IMR-90 (cell line): Measurements from ENCODE around the gene ADGRV1. TPM values are rescaled to one million over a fixed set of nuclear protein-coding genes. Genes with fewer than 3 reads are reported as not detected.

ENCODE experiments used
- ATAC-seq: fragments of 200-7000 bp; cut with Tn5 transposase; 2 replicates; pipeline ENCODE4 v1.9.1; 2020; ENCODE audit warnings: low read depth, mild to moderate bottlenecking, moderate library complexity
- BruUV-seq: library from RNA; stranded (reverse); fragments of 400-500 nt; replicated peaks from 2 replicates; lab custom pipeline; 2021; lab: Mats Ljungman, UMichigan
- CTCF ChIA-PET: fragments of 300-600 bp; formaldehyde crosslinking; extraction: SDS; loops from one replicate; lab custom pipeline; 2021; ENCODE audit warnings: antibody characterized with exemption; lab: Yijun Ruan, JAX
- POLR2A ChIA-PET: fragments of 300-600 bp; sonication (Branson Sonifier 250); formaldehyde crosslinking; loops from one replicate; lab custom pipeline; 2022; ENCODE audit warnings: antibody characterized with exemption; ENCODE audit not compliant: unreplicated experiment; lab: Charles Lee
- DNase-seq: peaks from one replicate; pipeline ENCODE4 v3.0.0; 2013
- H2AFZ ChIP-seq: replicated peaks from 2 replicates; pipeline ENCODE3; 2013; ENCODE audit warnings: low read length, mild to moderate bottlenecking; ENCODE audit not compliant: poor library complexity
- H2AK5ac ChIP-seq: 2 replicates; pipeline ENCODE4 v1.6.1; 2013; ENCODE audit warnings: low read depth, low read length, inconsistent platforms
- H2AK9ac ChIP-seq: replicated peaks from 2 replicates; pipeline ENCODE3; 2013; ENCODE audit warnings: mild to moderate bottlenecking, low read depth, low read length, moderate library complexity; ENCODE audit not compliant: poor library complexity
- H2BK120ac ChIP-seq: 2 replicates; pipeline ENCODE4 v1.6.1; 2013; ENCODE audit warnings: low read depth, low read length, inconsistent platforms
- H2BK15ac ChIP-seq: 3 replicates; pipeline ENCODE4 v1.6.1; 2013; ENCODE audit warnings: low read depth, low read length, inconsistent platforms
- H2BK20ac ChIP-seq: 2 replicates; pipeline ENCODE4 v1.6.1; 2013; ENCODE audit warnings: low read depth, mild to moderate bottlenecking, inconsistent platforms, low read length, moderate library complexity
- H2BK5ac ChIP-seq: 2 replicates; pipeline ENCODE4 v1.6.1; 2013; ENCODE audit warnings: mild to moderate bottlenecking, low read depth, low read length, inconsistent platforms; ENCODE audit not compliant: poor library complexity, severe bottlenecking
- H3K14ac ChIP-seq: replicated peaks from 2 replicates; pipeline ENCODE4 v1.6.1; 2013; ENCODE audit warnings: low read depth, low read length, inconsistent platforms
- H3K18ac ChIP-seq: 2 replicates; pipeline ENCODE4 v1.6.1; 2013; ENCODE audit warnings: low read depth, low read length, control low read depth
- H3K23ac ChIP-seq: 2 replicates; pipeline ENCODE4 v1.6.1; 2013; ENCODE audit warnings: low read depth, low read length, inconsistent platforms
- H3K27ac ChIP-seq: 2 replicates; pipeline ENCODE4 v1.5.1; 2013; ENCODE audit warnings: mild to moderate bottlenecking, control low read depth, low read length; ENCODE audit not compliant: insufficient read depth
- H3K27me3 ChIP-seq: 2 replicates; pipeline ENCODE4 v1.6.1; 2013; ENCODE audit warnings: low read length; ENCODE audit not compliant: control insufficient read depth, insufficient read depth
- H3K36me3 ChIP-seq: 2 replicates; pipeline ENCODE4 v1.6.1; 2013; ENCODE audit warnings: low read length, mixed read lengths; ENCODE audit not compliant: control insufficient read depth, insufficient read depth
- H3K4ac ChIP-seq: 2 replicates; pipeline ENCODE4 v1.6.1; 2013; ENCODE audit warnings: low read depth, low read length, inconsistent platforms
- H3K4me1 ChIP-seq: 2 replicates; pipeline ENCODE4 v1.6.1; 2013; ENCODE audit warnings: low read length, mixed read lengths; ENCODE audit not compliant: control insufficient read depth, insufficient read depth
- H3K4me2 ChIP-seq: 2 replicates; pipeline ENCODE4 v1.6.1; 2013; ENCODE audit warnings: low read depth, mild to moderate bottlenecking, control low read depth, low read length, moderate library complexity
- H3K4me3 ChIP-seq: 2 replicates; pipeline ENCODE4 v1.5.1; 2013; ENCODE audit warnings: low read depth, mild to moderate bottlenecking, control low read depth, low read length, moderate library complexity; ENCODE audit not compliant: insufficient read depth
- H3K56ac ChIP-seq: 2 replicates; pipeline ENCODE4 v1.6.1; 2013; ENCODE audit warnings: low read length, inconsistent platforms; ENCODE audit not compliant: insufficient read depth; ENCODE audit errors: extremely low read depth
- H3K79me1 ChIP-seq, 2 experiments: 2 replicates each; pipeline ENCODE4 v1.6.1; 2013; ENCODE audit warnings: low read length in 2 of 2, inconsistent platforms in 1 of 2, low read depth in 1 of 2
- H3K9ac ChIP-seq: 2 replicates; pipeline ENCODE4 v1.6.1; 2013; ENCODE audit warnings: low read depth, low read length, control low read depth
- H3K9me1 ChIP-seq: 2 replicates; pipeline ENCODE4 v1.6.1; 2013; ENCODE audit warnings: low read length, inconsistent platforms; ENCODE audit not compliant: insufficient read depth
- H3K9me3 ChIP-seq: 2 replicates; pipeline ENCODE4 v1.6.1; 2013; ENCODE audit warnings: low read length; ENCODE audit not compliant: control insufficient read depth, insufficient read depth
- H4K20me1 ChIP-seq: 2 replicates; pipeline ENCODE4 v1.6.1; 2013; ENCODE audit warnings: low read length, inconsistent platforms; ENCODE audit not compliant: insufficient read depth
- H4K5ac ChIP-seq: 2 replicates; pipeline ENCODE4 v1.6.1; 2013; ENCODE audit warnings: mild to moderate bottlenecking, low read depth, low read length, control low read depth
- H4K8ac ChIP-seq, 2 experiments: 2 replicates each; pipeline ENCODE4 v1.6.1; 2013; ENCODE audit warnings: low read depth in 2 of 2, low read length in 2 of 2, control low read depth in 1 of 2, inconsistent platforms in 1 of 2
- H4K91ac ChIP-seq: 2 replicates; pipeline ENCODE4 v1.6.1; 2013; ENCODE audit warnings: low read depth, low read length, inconsistent platforms; ENCODE audit not compliant: insufficient read depth
- MAZ ChIP-seq: IDR thresholded peaks from 2 replicates; pipeline ENCODE4 v1.6.1; 2012; ENCODE audit warnings: low read depth, mild to moderate bottlenecking, low read length, improper control_type of control experiment, moderate library complexity, borderline replicate concordance
- RCOR1 ChIP-seq: IDR thresholded peaks from 2 replicates; pipeline ENCODE4 v1.6.1; 2012; ENCODE audit warnings: mild to moderate bottlenecking, low read length, improper control_type of control experiment; ENCODE audit not compliant: insufficient replicate concordance
- RFX5 ChIP-seq: IDR thresholded peaks from 2 replicates; pipeline ENCODE4 v1.8.0; 2012; ENCODE audit warnings: low read depth, mild to moderate bottlenecking, low read length, moderate library complexity
- WGBS, 2 experiments: methylation state at CpG; one replicate each; pipeline versions ENCODE4 v1.1.5 to v1.1.7; 2013; ENCODE audit warnings: missing lambda C conversion rate in 2 of 2; ENCODE audit not compliant: insufficient read length in 1 of 2; ENCODE audit errors: extremely low coverage in 2 of 2; 5-methylcytosine and 5-hydroxymethylcytosine counted together
- dilution Hi-C: fragments of 300-500 bp; cut with HindIII; formaldehyde crosslinking; loops from one replicate; pipeline ENCODE4 v1.14.3; 2018; ENCODE audit warnings: low sequenced_read_pairs; ENCODE audit not compliant: unreplicated experiment
- in situ Hi-C: fragments of 300-500 bp; cut with MboI; formaldehyde crosslinking; loops from 3 replicates; pipeline ENCODE4 v1.14.3; 2019; ENCODE audit warnings: low sequenced_read_pairs, inconsistent platforms, mixed read lengths
- intact Hi-C: fragments of 100-400 bp; cut with micrococcal nuclease; formaldehyde crosslinking; loops from 2 replicates; pipeline ENCODE4 v1.10.0; 2022
- polyA plus RNA-seq, 3 experiments: library from polyadenylated mRNA; depleted of rRNA; stranded (reverse); fragments of >200 nt; gene quantifications; 2 replicates each; pipeline ENCODE4 v1.2.3, GENCODE V29; 2012; ENCODE audit warnings: low replicate concordance in 1 of 3
- total RNA-seq: library from RNA; depleted of rRNA; stranded (reverse); fragments of >200 nt; gene quantifications from 2 replicates; pipeline ENCODE4 v1.2.3, GENCODE V29; 2012
- TF ChIP-seq, protein P1 (sequence below): fragments of 150-350 bp; IDR thresholded peaks from 2 replicates; pipeline ENCODE4 v1.6.1; 2017; ENCODE audit warnings: mild to moderate bottlenecking, antibody characterized with exemption, low read length, low read depth

Gene ADGRV1
- total and polyA plus RNA-seq, 2 of the 4 experiments (the other 2 are of a cell fraction) = under 0.01 TPM; not detected in 1

DNA sequence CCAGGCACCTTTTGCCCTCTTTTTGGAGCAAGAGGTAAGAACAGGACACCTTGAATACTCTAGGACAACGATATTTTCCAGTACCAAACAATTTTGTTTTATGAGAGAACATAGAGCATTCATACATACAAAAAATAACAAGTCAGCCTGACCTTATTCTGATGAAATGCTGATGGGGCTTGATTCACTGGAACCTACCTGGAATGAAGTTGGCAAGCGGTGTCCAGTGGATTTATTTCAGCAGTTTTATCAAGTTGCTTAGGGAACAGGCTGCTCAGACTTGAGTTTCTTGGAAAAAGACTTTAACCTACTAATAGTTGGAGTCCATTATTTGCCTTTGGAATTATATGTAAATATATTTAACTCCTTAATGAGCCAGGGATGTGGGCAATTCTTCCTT, 502.5 kb downstream of the ADGRV1 start:
- intact Hi-C loops (no loop called here), dilution Hi-C loops (no loop called here), in situ Hi-C loops (no loop called here)
- Histone ChIP-seq H3K79me1 (no peaks in the 10 kb centered on the region), H3K56ac (no peak overlapping the region), H2AK5ac (no peak overlapping the region), H3K27ac (no peak overlapping the region), H4K91ac (no peak overlapping the region), H3K4me2 (no peak overlapping the region), H2BK5ac (no peak overlapping the region), H3K36me3 (no peaks in the 10 kb centered on the region), H2BK20ac (no peak overlapping the region), H3K9me1 (no peaks in the 10 kb centered on the region), H3K4ac (no peak overlapping the region), H4K8ac (no peak overlapping the region), H2AK9ac (no peak overlapping the region), H3K4me3 (no peak overlapping the region), H3K23ac (no peak overlapping the region), H3K4me1 (no peaks in the 10 kb centered on the region), H3K14ac (no peak overlapping the region), H2BK120ac (no peak overlapping the region), H3K9ac (no peak overlapping the region), H2AFZ (no peak overlapping the region), H4K5ac (no peak overlapping the region), H3K27me3 (peaks cover 6% of the 10 kb centered on the region), H4K20me1 (no peaks in the 10 kb centered on the region), H3K9me3 (no peaks in the 10 kb centered on the region), H2BK15ac (no peak overlapping the region), H3K18ac (no peak overlapping the region)
- ChIA-PET CTCF (no interaction called here), POLR2A (interaction anchor here (0.5 kb wide), 1 partner anchor 13 kb away, joined by 3 read pairs; no protein-coding TSS in a partner anchor)
- no TSS peak for BruUV-seq
- DNase-seq (no peak), ATAC-seq (no peak)
- WGBS, 2 experiments = no CpG with 5 or more reads among the region's 2 CpGs
- no peak for TF ChIP-seq RFX5
- no peak for TF ChIP-seq RCOR1
- TF ChIP-seq MAZ = no peak
- TF ChIP-seq, protein P1, sequence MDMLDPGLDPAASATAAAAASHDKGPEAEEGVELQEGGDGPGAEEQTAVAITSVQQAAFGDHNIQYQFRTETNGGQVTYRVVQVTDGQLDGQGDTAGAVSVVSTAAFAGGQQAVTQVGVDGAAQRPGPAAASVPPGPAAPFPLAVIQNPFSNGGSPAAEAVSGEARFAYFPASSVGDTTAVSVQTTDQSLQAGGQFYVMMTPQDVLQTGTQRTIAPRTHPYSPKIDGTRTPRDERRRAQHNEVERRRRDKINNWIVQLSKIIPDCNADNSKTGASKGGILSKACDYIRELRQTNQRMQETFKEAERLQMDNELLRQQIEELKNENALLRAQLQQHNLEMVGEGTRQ = no peak
